GM12874 (cell line): ENCODE data around the gene SLC6A18.

Experiments used
- TF ChIP-seq, protein P1 (sequence below): IDR thresholded peaks from 2 replicates; pipeline ENCODE4 v1.5.1; 2011; ENCODE audit warnings: low read depth, mild to moderate bottlenecking, control low read depth, low read length, moderate library complexity; ENCODE audit not compliant: insufficient read depth

The SLC6A18 gene

DNA sequence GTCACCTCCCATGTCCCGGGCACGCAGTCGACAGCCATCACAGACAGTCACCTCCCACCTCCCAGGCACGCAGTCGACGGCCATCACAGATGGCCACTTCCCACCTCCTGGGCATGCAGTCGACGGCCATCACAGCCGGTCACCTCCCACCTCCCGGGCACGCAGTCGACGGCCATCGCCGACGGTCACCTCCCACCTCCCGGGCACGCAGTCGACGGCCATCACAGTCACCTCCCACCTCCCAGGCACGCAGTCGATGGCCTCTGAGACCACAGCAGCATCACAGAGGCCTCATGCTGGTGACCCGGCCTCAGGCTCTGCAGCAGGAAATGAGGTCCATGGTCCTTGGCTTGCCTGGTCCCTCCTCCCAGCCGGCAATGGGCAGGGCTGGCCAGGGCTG lies 29.3 kb upstream of the SLC6A18 start:
- TF ChIP-seq, protein P1, sequence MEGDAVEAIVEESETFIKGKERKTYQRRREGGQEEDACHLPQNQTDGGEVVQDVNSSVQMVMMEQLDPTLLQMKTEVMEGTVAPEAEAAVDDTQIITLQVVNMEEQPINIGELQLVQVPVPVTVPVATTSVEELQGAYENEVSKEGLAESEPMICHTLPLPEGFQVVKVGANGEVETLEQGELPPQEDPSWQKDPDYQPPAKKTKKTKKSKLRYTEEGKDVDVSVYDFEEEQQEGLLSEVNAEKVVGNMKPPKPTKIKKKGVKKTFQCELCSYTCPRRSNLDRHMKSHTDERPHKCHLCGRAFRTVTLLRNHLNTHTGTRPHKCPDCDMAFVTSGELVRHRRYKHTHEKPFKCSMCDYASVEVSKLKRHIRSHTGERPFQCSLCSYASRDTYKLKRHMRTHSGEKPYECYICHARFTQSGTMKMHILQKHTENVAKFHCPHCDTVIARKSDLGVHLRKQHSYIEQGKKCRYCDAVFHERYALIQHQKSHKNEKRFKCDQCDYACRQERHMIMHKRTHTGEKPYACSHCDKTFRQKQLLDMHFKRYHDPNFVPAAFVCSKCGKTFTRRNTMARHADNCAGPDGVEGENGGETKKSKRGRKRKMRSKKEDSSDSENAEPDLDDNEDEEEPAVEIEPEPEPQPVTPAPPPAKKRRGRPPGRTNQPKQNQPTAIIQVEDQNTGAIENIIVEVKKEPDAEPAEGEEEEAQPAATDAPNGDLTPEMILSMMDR, result no peak

DNA sequence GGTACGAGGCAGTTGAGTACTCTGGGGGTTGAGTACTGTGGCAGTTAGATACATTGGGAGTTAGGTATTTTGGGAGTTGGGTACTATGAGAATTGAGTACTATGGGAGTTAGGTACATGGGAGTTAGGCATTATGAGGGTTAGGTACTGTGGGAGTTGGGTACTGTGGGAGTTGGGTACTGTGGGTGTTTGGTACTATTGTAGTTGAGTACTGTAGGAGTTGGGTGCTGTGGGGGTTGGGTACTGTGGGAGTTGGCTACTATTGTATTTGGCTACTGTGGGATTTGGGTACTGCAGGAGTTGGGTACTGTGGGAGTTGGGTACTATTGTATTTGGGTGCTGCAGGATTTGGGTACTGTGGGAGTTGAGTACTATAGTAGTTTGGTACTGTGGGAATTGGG lies 28.6 kb upstream of the SLC6A18 start:
- TF ChIP-seq, protein P1, result no peak

DNA sequence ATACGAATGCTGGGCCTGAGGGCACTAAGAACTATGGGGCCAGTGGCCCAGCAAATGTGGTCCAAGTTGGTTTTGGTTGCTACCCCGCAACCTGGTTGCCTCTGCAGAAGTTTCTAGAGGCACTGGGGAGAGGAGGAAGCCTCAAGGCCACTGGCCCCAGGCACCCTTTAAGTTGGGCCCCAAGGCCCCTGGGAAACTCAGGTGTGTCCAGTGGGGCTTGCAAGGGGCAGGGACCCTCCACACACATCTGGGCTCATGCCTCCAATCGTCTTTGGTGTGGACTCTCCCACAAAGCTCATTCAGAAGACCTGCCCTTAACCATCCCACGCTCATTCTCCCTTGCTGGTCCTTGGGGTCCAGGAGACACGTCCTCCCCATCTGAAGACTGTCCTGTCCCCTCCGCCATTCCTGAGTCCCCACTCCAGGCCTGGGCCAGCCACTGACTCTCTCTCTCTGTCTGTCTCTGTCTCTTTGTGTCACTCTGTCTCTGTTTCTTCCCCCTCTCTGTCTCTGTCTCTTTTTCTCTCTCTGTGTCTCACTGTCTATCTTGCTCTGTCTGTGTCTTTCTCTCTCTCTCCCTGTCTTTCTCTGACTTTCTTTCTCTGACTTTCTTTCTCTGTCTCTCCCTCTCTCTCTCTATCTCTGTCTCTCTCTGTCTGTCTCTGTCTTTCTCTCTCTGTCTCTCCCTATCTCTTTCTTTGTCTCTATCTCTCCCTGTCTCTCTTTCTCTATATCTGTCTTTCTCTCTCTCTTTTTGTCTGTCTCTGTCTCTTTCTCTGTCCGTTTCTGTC lies 27.1 kb upstream of the SLC6A18 start:
- TF ChIP-seq, protein P1, result no peak

DNA sequence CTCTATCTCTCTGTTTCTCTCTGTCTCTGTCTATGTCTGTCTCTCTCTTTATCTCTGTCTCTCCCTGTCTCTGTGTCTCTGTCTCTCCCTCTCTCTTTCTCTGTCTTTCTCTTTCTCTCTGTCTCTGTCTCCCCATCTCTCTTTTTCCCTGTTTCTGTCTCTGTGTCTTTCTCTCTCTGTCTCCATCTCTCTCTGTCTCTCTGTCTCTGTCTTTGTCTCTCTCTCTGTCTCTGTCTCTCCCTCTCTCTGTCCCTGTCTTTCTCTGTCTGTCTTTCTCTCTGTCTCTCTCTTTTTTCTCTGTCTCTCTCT lies 25.9 kb upstream of the SLC6A18 start:
- TF ChIP-seq, protein P1, result no peak

DNA sequence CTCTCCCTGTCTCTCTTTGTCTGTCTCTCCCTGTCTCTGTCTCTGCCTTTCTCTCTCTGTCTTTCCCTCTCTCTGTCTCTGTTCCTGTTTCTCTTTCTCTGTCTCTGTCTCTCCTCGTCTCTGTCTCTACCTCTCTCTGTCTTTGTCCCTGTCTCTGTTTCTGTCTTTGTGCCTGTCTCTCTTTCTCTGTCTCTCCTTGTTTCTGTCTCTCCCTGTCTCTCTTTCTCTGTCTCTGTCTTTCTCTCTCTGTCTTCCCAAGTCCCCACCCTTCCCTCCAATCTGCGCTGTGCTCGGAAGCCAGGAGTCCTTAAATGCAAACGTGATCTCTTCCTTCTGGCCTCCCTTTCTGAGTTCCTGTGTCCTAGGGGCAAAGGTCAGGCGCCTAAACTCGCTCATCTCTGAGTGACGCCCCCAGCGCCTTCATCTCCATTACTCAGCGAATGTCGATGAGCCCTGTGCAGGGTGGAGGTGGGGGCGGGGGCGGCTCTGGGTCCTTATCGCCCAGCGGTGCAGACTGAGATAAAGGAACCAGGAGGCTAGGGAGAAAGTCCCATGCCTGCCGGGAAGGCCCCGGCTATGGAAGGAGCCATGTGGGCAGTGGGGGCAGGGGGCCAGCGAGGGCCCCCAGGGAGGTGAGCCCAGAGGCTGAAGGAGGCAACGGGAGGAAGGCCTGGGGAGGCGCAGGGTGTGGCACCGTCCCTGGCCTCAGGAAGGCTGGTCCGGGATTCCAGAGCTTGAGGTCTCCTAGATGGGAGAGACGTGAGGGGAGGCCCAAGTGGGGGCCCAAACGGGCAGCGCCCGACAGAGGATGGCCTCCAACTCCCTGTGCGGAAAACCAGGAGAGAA lies 25.3 kb upstream of the SLC6A18 start:
- TF ChIP-seq, protein P1, result no peak

DNA sequence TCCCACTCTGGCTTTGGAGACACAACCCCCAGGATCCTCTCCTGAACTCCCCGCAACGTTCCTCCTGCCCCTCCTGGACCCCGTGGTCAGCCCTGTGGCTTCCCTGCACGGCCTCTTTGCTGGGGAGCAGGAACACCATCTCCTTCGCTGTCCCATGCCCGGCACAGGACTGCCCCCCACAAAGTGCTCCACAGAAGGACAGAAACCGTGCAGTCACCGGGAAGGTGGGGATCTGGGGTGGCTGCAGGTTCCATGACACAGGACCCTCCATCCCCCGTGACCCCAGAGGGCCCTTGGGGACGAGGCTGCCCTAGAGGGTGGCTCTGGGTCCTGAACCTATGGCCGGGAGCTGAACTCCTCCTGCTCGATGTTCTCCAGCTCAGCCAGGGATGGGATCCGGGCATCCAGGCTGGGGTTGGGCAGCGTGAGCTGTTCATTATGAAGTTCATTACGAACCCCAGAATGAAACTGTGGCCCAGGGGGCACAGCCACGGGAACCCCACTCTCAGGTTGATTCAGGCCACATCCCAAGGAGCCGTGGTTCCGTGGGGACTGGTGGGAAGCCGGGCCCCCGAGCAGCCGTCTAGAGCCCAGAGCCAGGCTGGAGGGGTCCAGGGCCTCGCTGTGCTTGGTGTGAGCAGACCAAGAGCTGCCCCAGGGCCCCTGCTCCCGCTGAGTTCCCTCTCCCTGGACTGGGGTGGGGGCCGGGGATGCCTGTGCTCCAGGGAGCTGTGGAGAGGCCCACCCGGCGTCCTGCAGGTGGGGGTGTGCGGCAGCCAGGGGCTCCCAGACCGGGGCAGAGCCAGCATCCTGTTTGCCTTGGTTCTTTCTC lies 24.5 kb upstream of the SLC6A18 start:
- TF ChIP-seq, protein P1, result no peak

DNA sequence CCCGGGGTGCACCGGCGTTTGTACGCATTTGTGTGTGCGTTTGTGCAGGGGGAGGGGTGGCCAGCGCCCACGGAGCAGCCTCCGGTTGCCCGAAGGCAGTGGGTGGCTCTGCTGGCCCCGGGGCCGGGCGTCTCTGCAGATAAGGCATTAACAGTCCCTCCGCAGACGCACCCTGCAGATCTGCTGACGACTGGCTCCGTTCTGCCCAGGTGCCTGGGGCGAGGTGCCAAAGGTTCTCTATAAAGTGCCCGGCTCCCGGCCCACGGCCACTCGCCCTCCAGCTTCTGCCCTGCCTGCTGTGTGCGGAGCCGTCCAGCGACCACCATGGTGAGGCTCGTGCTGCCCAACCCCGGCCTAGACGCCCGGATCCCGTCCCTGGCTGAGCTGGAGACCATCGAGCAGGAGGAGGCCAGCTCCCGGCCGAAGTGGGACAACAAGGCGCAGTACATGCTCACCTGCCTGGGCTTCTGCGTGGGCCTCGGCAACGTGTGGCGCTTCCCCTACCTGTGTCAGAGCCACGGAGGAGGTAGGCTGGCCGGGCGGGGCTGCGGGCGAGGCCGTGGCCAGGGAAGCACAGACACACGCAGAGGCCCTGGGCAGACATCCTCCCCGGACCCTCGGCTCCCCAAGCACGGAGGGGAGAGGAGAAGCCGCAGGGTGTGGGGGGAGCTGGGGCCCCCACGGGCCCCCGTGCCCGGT lies 23.7 kb upstream of the SLC6A18 start, which contains the start of gene SLC6A19:
SLC6A19 (plus strand) TSS at position 269 of the 699 bp plus-strand sequence; CDS start at position 325, 56 bp downstream.
- TF ChIP-seq, protein P1, result no peak
